Thyroid gland (tissue), 4 donors: ENCODE measurements around the gene IQGAP1.

Experiments
- POLR2A ChIP-seq, 2 donors: fragments of 450-650 bp; IDR thresholded peaks; one replicate each; pipeline ENCODE4 v1.6.1; 2017; ENCODE audit warnings: antibody characterized with exemption in 2 of 2, mild to moderate bottlenecking in 2 of 2, moderate library complexity in 1 of 2
- TF ChIP-seq, protein P1 (sequence below), 6 experiments: fragments of 200-600 bp in 3 of 6; fragments of 450-650 bp in 3 of 6; sonication (generic) in 3 of 6; IDR thresholded peaks; one replicate each; pipeline ENCODE4 v1.5.1; 2016 to 2019; ENCODE audit warnings: antibody characterized with exemption in 6 of 6, mild to moderate bottlenecking in 2 of 6, inconsistent platforms in 1 of 6, moderate library complexity in 1 of 6

DNA sequence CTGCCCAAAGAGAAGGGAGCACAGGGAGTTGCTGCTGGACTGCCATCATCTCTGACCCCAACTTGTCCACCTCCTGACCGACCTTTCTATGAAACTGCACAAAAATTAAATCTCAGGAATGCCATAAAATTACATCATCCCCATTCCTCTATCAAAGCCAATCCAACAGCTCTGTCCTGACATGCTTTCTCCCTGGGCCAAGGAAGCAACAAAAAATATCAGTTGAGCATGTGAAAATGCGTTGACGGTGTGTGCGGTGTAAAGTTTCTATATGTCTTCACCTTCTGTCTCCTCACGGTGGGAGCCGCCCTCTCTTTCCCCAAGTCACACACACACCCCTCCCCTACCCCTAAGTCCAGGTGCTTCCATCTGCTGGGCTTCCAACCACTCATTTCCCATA is 39.6 kb upstream of the IQGAP1 start:
- TF ChIP-seq, protein P1, sequence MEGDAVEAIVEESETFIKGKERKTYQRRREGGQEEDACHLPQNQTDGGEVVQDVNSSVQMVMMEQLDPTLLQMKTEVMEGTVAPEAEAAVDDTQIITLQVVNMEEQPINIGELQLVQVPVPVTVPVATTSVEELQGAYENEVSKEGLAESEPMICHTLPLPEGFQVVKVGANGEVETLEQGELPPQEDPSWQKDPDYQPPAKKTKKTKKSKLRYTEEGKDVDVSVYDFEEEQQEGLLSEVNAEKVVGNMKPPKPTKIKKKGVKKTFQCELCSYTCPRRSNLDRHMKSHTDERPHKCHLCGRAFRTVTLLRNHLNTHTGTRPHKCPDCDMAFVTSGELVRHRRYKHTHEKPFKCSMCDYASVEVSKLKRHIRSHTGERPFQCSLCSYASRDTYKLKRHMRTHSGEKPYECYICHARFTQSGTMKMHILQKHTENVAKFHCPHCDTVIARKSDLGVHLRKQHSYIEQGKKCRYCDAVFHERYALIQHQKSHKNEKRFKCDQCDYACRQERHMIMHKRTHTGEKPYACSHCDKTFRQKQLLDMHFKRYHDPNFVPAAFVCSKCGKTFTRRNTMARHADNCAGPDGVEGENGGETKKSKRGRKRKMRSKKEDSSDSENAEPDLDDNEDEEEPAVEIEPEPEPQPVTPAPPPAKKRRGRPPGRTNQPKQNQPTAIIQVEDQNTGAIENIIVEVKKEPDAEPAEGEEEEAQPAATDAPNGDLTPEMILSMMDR (IDR thresholded peaks at IDR 0.05) = no peak
- TF ChIP-seq POLR2A (IDR thresholded peaks at IDR 0.05) = no peak
